ENCODE measurements around the gene IGSF9.

Gene IGSF9

GRCh38 chr1:159895836-159896545, 49.4 kb downstream of the IGSF9 start:
- DNase-seq, result no peak

GRCh38 chr1:159895286-159895685, 50.1 kb downstream of the IGSF9 start:
- DNase-seq, result no peak

- no peak for DNase-seq
Observed at GRCh38 chr1:159892944-159893343, 52.5 kb downstream of the IGSF9 start.

GRCh38 chr1:159891275-159892157, 53.9 kb downstream of the IGSF9 start:
- DNase-seq, result peak; percentile 55

DNA sequence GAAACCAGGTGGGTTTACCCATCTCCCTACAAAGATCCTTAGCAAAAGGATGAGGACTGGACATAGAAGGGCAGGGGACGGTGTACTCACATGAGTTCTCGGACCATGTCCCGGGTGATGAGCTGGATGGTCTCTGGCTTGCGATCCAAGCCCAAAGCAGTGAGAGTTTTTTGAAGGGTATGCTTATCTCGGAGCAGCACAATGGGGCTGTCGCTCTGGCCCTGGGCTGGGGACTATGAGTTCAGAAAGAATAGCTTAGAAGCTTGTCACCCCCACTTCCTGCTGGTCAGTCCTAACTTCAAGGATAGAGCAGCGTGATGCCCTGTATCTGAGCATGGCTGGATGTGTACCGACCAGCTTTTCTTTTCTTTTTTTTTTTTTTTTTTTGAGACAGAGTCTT, 55.0 kb downstream of the IGSF9 start:
- DNase-seq, result no peak

- no peak for DNase-seq
Observed at GRCh38 chr1:159889821-159890252, 55.6 kb downstream of the IGSF9 start.

- no peak for DNase-seq
Observed at GRCh38 chr1:159889202-159889601, 56.2 kb downstream of the IGSF9 start.

GRCh38 chr1:159884296-159884695, 61.1 kb downstream of the IGSF9 start:
- no peak for DNase-seq

DNA sequence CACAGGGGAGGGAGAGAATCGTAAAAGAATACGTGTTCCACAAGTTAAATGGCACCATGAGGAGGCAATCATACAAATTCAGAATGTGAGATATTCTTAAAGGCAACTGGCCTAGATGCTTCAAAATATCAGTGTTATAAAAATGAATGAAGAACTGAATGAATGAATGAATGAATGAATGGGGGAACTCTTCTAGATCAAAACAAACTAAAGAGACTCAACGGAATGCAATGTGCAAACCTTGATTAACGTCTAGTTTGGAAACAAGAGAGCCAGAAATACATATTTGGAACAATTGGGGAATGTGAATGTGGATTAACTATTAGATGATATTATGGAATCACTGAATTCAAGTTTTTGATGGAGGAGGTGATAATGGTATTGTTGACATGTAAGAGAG, 62.3 kb downstream of the IGSF9 start:
- DNase-seq, result no peak

DNA sequence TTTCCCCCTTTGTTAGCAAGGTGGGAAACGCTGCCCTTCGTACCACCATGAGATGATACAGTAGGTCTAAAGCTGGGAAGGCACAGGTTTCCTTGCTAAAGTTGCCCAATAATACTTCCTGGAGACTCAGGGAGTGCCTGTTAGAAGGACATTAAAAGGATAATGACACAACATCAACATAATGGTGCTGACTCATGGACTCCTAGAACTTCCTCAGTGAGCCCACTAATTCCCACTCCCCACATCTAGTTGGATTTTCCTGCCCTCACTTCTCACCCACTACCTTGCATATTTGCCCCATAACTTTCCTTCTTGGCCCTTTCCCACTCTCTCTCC, 62.9 kb downstream of the IGSF9 start:
- no peak for DNase-seq

DNA sequence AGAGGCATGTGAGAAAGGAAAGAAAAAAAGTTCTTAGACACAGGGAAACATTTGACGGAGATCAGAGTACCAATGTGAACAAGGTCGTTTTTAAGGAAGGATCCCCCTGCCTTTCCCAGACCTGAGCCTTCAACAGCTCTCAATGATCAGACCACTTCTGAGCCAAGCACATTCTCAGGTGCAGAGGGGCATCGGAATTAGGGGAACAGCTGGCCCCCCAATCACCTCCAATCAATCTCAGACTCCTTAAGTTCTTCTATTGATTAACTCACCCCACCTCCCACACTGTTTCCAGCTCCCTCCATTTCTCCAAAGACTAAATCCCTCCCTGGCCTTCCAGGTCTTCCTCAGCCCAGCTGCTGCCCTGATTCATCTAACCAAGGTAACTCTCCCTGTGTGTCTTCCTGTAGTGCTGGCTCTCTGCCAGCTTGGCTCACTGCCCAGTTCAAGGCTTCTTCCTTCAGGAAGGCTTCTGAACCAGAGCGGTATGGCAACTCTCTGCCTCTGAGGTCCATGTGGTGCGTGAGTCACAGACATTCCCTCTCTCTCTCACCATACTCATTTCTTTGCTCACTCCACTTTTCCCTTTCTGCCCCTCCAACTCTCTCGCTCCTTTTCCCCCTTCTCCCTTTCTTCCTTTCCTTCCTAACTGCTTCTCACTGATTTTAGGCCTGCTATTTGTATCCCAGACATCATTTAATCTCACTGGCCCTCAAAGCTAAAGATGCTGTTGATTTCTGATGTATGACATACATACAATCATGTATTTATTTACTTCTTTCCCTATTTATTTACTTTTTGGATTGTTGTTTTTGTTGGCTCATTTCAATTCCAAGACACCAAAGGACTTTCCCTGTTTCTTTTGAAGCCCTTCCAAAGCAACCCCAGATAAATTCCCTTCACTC, 63.5 kb downstream of the IGSF9 start:
- DNase-seq, result peak; percentile 87

GRCh38 chr1:159880430-159880829, 65.0 kb downstream of the IGSF9 start:
- peak; percentile 32 for DNase-seq

DNA sequence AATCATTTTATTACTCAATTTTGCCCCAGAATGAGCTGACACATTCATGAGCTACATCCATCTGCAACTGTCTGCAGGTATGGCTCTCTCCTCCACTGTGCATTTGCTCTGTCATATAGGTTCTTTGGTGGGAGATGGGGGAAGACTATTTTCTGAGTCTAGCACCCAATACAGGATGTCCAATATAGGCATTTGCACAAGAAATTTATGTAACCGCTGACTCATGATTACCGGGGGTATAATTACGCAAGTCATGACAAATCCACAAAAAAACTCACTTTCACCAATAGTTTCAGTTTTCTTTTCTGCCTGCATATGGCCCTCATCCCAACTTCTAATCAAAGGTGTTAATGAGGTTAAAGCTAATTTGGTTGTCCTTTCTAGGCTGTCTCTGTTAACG, 65.4 kb downstream of the IGSF9 start:
- no peak for DNase-seq

GRCh38 chr1:159879136-159879535, 66.3 kb downstream of the IGSF9 start:
- DNase-seq, result no peak

GRCh38 chr1:159877695-159878444, 67.5 kb downstream of the IGSF9 start:
- DNase-seq, result peak; percentile 53

All from DMS79 (cell line).